Fibroblast of villous mesenchyme (primary cell): Measurements from ENCODE around the gene NKAIN1. TPM values are rescaled to one million over a fixed set of nuclear protein-coding genes. Genes with fewer than 3 reads are reported as not detected.
A peak's percentile ranks its signal among the peaks of the same experiment; 100 is the strongest.
"Not testable (repeated sequence)": the region's sequence is repeated elsewhere in the genome, so short reads cannot be mapped to it uniquely, and the experiment has no call there.

Experiments used
- DNase-seq: peaks from one replicate; pipeline ENCODE4 v3.0.0-alpha.2; 2010; ENCODE audit warnings: low read depth
- H3K4me3 ChIP-seq: 2 replicates; pipeline ENCODE4 v1.5.1; 2011; ENCODE audit warnings: low read depth, mild to moderate bottlenecking, low read length
- CTCF ChIP-seq: IDR thresholded peaks from 2 replicates; pipeline ENCODE4 v1.5.1; 2012; ENCODE audit warnings: low read depth, mild to moderate bottlenecking, low read length; ENCODE audit not compliant: insufficient read depth
- total RNA-seq: library from RNA; depleted of rRNA; stranded (reverse); fragments of >200 nt; gene quantifications from 2 replicates; pipeline ENCODE4 v1.2.3, GENCODE V29; 2012

Gene NKAIN1
- total RNA-seq: not detected in 2 replicates

- no peak for TF ChIP-seq CTCF
Measured at GRCh38 chr1:31239653-31240241, at the start of gene NKAIN1. TSS of gene NKAIN1 (minus strand) at chr1:31239887. CDS start at chr1:31239547, 340 bp downstream.

GRCh38 chr1:31289021-31289420, 49.3 kb upstream of the NKAIN1 start:
- no peak for TF ChIP-seq CTCF
- H3K4me3 ChIP-seq: no peak overlapping the region
- DNase-seq: no peak

More at GRCh38 chr1:31239653-31240241, at the start of gene NKAIN1:
- peak within 1 kb of the TSS; percentile 33 for H3K4me3 ChIP-seq
- DNase-seq: peak; percentile 28

GRCh38 chr1:31287791-31288190, 48.1 kb upstream of the NKAIN1 start:
- H3K4me3 ChIP-seq, DNase-seq: not testable (repeated sequence)

DNA sequence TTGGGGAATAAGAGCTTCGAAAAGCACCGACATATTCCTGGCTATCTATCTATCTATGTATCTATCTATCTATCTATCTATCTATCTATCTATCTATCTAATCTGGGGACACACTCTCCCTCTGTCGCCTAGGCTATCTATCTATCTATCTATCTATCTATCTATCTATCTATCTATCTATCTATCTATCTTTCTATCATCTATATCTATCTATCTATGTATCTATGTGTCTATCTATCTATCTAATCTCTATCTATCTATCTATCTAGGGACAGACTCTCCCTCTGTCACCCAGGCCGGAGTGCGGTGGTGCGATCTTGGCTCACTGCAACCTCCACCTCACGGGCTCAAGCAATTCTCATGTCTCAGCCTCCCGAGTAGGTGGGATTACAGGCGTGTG, 42.7 kb upstream of the NKAIN1 start:
- H3K4me3 ChIP-seq, DNase-seq: not testable (repeated sequence)

- H3K4me3 ChIP-seq: no peak overlapping the region
- TF ChIP-seq CTCF: no peak
- DNase-seq: no peak
Measured at GRCh38 chr1:31273619-31274018, 33.9 kb upstream of the NKAIN1 start.

GRCh38 chr1:31272369-31272768, 32.7 kb upstream of the NKAIN1 start:
- DNase-seq: no peak
- no peak for TF ChIP-seq CTCF
- no peak overlapping the region for H3K4me3 ChIP-seq

- H3K4me3 ChIP-seq: no peak overlapping the region
- TF ChIP-seq CTCF: no peak
- DNase-seq: no peak
Measured at GRCh38 chr1:31266547-31266946, 26.9 kb upstream of the NKAIN1 start.

DNA sequence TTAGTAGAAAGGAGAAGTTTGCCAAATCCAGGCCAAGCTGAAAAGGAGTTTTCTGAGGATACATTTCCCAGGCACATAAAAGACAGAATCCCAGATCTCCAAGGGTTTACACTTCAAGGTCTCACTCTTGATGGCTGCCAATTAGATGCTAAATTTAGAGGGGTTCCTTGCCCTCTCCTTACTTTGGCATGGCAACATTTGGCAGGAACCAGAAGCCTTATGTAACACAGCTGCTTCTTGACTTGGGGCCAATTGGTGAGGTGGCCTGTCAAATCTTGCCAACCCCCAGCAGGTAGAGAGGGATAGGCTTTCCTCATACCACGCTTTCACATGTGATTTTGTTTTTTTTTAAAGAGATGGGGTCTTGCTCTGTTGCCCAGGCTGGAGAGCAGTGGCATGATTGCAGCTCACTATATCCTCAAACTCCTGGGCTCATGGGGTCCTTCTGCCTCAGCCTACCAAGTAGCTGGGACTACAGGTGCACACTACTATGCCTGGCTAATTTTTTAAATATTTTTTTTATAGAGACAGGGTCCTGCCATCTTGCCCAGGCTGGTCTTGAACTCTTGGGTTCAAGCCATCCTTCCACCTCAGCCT, 25.2 kb upstream of the NKAIN1 start:
- no peak for DNase-seq
- H3K4me3 ChIP-seq: no peak overlapping the region
- no peak for TF ChIP-seq CTCF
